ENCODE results near the gene NRDC.

Gene NRDC

GRCh38 chr1:51843948-51844347 lies 34.6 kb downstream of the NRDC start:
- no peak for DNase-seq
- TF ChIP-seq CTCF (IDR thresholded peaks at IDR 0.05; ENCODE audit: low read length): no peak
- no peak for TF ChIP-seq EZH2 (optimal IDR thresholded peaks at IDR 0.05; ENCODE audit: low read depth, low read length)
- TF ChIP-seq EZH2phosphoT487 (IDR thresholded peaks at IDR 0.05; ENCODE audit: low read length): no peak
- Histone ChIP-seq H3F3A (ENCODE audit: insufficient read depth, low read length) (no peaks in the 10 kb centered on the region), H3K9ac (ENCODE audit: low read length) (no peak overlapping the region), H4K20me1 (ENCODE audit: insufficient read depth, low read length) (no peaks in the 10 kb centered on the region), H3K9me3 (replicated peaks; ENCODE audit: insufficient read depth, low read length) (no peaks in the 10 kb centered on the region), H3K79me2 (ENCODE audit: low read length) (peaks cover 23% of the 10 kb centered on the region), H3K27ac (ENCODE audit: low read length) (no peak overlapping the region), H3K4me1 (ENCODE audit: low read length) (peaks cover 14% of the 10 kb centered on the region), H3K27me3 (replicated peaks; ENCODE audit: insufficient read depth, low read length) (no peaks in the 10 kb centered on the region), H2AFZ (ENCODE audit: low read length) (no peak overlapping the region), H3K9me2 (replicated peaks; ENCODE audit: insufficient read depth, low read length) (no peaks in the 10 kb centered on the region), H3K4me3 (ENCODE audit: low read length) (no peak overlapping the region), H3K4me2 (ENCODE audit: low read depth, low read length) (no peak overlapping the region), H3K36me3 (replicated peaks; ENCODE audit: insufficient read depth, low read length) (0 out of 2 replicates have a peak, but pooled peaks cover 4% of the 10 kb centered on the region)

DNA sequence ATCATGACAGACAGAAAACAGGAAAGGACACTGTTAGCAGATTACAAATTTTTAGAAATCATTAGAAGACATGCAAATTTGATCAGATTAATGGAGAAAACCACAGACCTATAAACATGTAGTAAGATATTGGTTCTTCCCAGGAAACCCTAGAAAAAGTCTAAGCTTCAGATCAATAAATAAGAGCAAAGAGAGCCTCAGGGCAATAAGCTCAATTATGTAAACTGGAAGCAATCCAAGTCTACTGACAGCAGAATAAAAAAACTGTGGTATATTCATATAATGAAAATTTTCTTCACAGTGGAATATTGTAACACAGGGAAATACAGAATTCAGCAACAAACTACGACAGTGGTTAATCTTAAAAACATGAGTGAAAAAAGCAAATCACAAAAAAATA lies 36.3 kb downstream of the NRDC start:
- Histone ChIP-seq H3K4me3 (ENCODE audit: low read length) (no peak overlapping the region), H3K27me3 (replicated peaks; ENCODE audit: insufficient read depth, low read length) (no peaks in the 10 kb centered on the region), H3K79me2 (ENCODE audit: low read length) (peaks cover 27% of the 10 kb centered on the region), H3F3A (ENCODE audit: insufficient read depth, low read length) (no peaks in the 10 kb centered on the region), H3K9me3 (replicated peaks; ENCODE audit: insufficient read depth, low read length) (no peaks in the 10 kb centered on the region), H3K9ac (ENCODE audit: low read length) (no peak overlapping the region), H3K9me2 (replicated peaks; ENCODE audit: insufficient read depth, low read length) (no peaks in the 10 kb centered on the region), H2AFZ (ENCODE audit: low read length) (no peak overlapping the region), H4K20me1 (ENCODE audit: insufficient read depth, low read length) (no peaks in the 10 kb centered on the region), H3K4me2 (ENCODE audit: low read depth, low read length) (no peak overlapping the region), H3K27ac (ENCODE audit: low read length) (no peak overlapping the region), H3K4me1 (ENCODE audit: low read length) (peaks cover 14% of the 10 kb centered on the region), H3K36me3 (replicated peaks; ENCODE audit: insufficient read depth, low read length) (0 out of 2 replicates have a peak, but pooled peaks cover 4% of the 10 kb centered on the region)
- TF ChIP-seq CTCF (IDR thresholded peaks at IDR 0.05; ENCODE audit: low read length): no peak
- no peak for TF ChIP-seq EZH2 (optimal IDR thresholded peaks at IDR 0.05; ENCODE audit: low read depth, low read length)
- no peak for TF ChIP-seq EZH2phosphoT487 (IDR thresholded peaks at IDR 0.05; ENCODE audit: low read length)
- no peak for DNase-seq

DNA sequence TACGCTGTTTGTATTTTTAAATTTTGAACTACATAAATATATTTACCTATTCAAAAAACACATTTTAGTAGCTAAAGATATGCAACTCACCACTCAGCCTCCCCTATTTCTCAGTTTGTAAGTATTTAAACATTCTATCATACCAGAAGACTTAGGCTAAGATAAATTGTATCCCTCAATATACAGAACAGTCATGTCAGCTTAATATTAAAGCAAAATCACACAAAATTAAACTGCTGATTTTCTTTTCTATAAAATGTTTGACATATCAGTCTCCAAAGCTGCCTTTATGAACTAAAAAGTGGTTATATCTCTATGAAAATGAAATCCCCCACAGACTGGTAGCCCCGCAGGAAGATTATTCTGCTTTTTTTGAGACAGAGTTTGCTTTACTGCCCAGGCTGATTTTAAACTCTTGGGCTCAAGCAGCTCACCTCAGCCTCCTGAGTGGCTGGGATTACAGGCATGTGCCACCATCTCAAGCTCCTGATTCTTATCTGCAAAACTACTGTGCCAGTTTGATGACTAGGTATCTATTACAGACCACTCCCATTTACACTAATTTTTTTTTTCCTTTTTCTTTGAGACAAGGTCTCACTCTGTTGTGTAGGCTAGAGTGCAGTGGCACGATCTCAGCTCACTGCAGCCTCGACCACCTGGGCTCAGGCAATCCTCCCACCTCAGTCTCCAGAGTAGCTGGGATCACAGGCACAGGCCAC lies 37.6 kb downstream of the NRDC start:
- Histone ChIP-seq H3K27me3 (replicated peaks; ENCODE audit: insufficient read depth, low read length) (no peaks in the 10 kb centered on the region), H2AFZ (ENCODE audit: low read length) (no peak overlapping the region), H3K9me2 (replicated peaks; ENCODE audit: insufficient read depth, low read length) (no peaks in the 10 kb centered on the region), H3F3A (ENCODE audit: insufficient read depth, low read length) (no peaks in the 10 kb centered on the region), H3K36me3 (replicated peaks; ENCODE audit: insufficient read depth, low read length) (0 out of 2 replicates have a peak, but pooled peaks cover 4% of the 10 kb centered on the region), H3K4me2 (ENCODE audit: low read depth, low read length) (no peak overlapping the region), H3K27ac (ENCODE audit: low read length) (no peak overlapping the region), H4K20me1 (ENCODE audit: insufficient read depth, low read length) (no peaks in the 10 kb centered on the region), H3K4me3 (ENCODE audit: low read length) (no peak overlapping the region), H3K9ac (ENCODE audit: low read length) (no peak overlapping the region), H3K79me2 (ENCODE audit: low read length) (peaks cover 29% of the 10 kb centered on the region), H3K9me3 (replicated peaks; ENCODE audit: insufficient read depth, low read length) (no peaks in the 10 kb centered on the region), H3K4me1 (ENCODE audit: low read length) (peaks cover 14% of the 10 kb centered on the region)
- TF ChIP-seq CTCF (IDR thresholded peaks at IDR 0.05; ENCODE audit: low read length): no peak
- no peak for TF ChIP-seq EZH2 (optimal IDR thresholded peaks at IDR 0.05; ENCODE audit: low read depth, low read length)
- no peak for TF ChIP-seq EZH2phosphoT487 (IDR thresholded peaks at IDR 0.05; ENCODE audit: low read length)
- DNase-seq: no peak
